Measurements from ENCODE around the gene MRPL42.

MRPL42 gene

GRCh38 chr12:93502802-93503623 is 35.7 kb downstream of the MRPL42 start:
- H3K27ac Mint-ChIP-seq = no peak overlapping the region
- ATAC-seq (no peak), DNase-seq (ENCODE audit: low spot score in 2 of 2) (peak; percentile 26 to 57)
- H3K9me3 Mint-ChIP-seq = no peaks in the 10 kb centered on the region
- no peak overlapping the region for H3K4me3 Mint-ChIP-seq
- peaks cover 29% of the 10 kb centered on the region for H3K36me3 Mint-ChIP-seq
- H3K4me1 Mint-ChIP-seq = no peaks in the 10 kb centered on the region

GRCh38 chr12:93507165-93507564 is 39.9 kb downstream of the MRPL42 start:
- no peak for ATAC-seq
- Mint-ChIP-seq H3K27ac (peak overlapping the region; percentile 40), H3K4me1 (no peaks in the 10 kb centered on the region), H3K9me3 (no peaks in the 10 kb centered on the region), H3K36me3 (peaks cover 12% of the 10 kb centered on the region), H3K4me3 (no peak overlapping the region)
- no peak for DNase-seq (ENCODE audit: low spot score in 2 of 2)

DNA sequence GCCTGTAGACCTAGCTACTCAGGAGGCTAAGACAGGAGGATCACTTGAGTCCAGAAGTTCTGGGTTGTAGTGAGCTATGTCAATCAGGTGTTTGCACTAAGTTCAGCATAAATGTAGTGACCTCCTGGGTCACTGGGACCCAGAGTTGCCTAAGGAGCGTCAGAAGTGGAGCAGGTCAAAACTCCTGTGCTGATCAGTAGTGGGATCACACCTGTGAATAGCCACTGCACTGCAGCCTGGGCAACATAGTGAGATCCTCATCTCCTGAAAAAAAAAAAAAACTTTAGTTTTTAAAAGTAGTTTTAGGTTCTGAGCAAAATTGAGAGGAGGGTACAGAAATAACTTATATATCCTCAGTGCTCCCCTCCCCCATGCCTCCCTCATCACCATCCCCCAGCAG is 42.2 kb downstream of the MRPL42 start:
- H3K9me3 Mint-ChIP-seq = no peaks in the 10 kb centered on the region
- no peak for DNase-seq (ENCODE audit: low spot score in 2 of 2)
- H3K4me1 Mint-ChIP-seq = no peaks in the 10 kb centered on the region
- H3K4me3 Mint-ChIP-seq = no peak overlapping the region
- peaks cover 2% of the 10 kb centered on the region for H3K36me3 Mint-ChIP-seq
- ATAC-seq = no peak
- no peak overlapping the region for H3K27ac Mint-ChIP-seq

DNA sequence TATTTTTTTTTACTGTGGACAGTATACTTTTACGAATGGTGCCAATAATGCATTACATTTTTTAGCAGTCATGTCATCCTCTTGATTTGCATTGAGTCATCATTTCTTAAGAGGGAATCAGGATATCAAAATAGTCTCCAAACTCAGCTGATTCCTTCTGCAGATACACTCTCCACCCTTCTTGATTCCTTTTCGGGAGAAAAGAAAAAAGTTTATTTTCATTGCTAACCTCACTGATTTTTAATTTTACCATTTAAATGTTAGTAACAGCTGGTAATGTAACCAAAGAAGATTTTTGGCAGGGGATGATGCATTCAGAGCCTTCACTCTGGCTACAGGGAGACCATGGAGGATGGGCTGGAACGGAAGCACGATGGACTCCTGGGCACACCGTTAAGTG is 47.5 kb downstream of the MRPL42 start:
- Mint-ChIP-seq H3K4me3 (no peak overlapping the region), H3K27ac (no peak overlapping the region), H3K4me1 (no peaks in the 10 kb centered on the region), H3K9me3 (no peaks in the 10 kb centered on the region), H3K36me3 (peaks cover 8% of the 10 kb centered on the region)
- ATAC-seq (no peak), DNase-seq (ENCODE audit: low spot score in 2 of 2) (no peak)

- no peaks in the 10 kb centered on the region for H3K9me3 Mint-ChIP-seq
- H3K4me1 Mint-ChIP-seq = peaks cover 5% of the 10 kb centered on the region
- DNase-seq (ENCODE audit: low spot score in 2 of 2) = no peak
- H3K36me3 Mint-ChIP-seq = peaks cover 8% of the 10 kb centered on the region
- H3K27ac Mint-ChIP-seq = no peak overlapping the region
- H3K4me3 Mint-ChIP-seq = no peak overlapping the region
- no peak for ATAC-seq
These were observed 51.4 kb downstream of the MRPL42 start for GRCh38 chr12:93518725-93519124.

- Mint-ChIP-seq H3K4me1 (peaks cover 5% of the 10 kb centered on the region), H3K4me3 (no peak overlapping the region), H3K27ac (no peak overlapping the region), H3K9me3 (no peaks in the 10 kb centered on the region), H3K36me3 (peaks cover 2% of the 10 kb centered on the region)
- DNase-seq (ENCODE audit: low spot score in 2 of 2) = no peak
- ATAC-seq = no peak
These were observed 52.5 kb downstream of the MRPL42 start for GRCh38 chr12:93519859-93520258.

- Mint-ChIP-seq H3K4me3 (no peak overlapping the region), H3K4me1 (peaks cover 5% of the 10 kb centered on the region), H3K9me3 (no peaks in the 10 kb centered on the region), H3K27ac (no peak overlapping the region), H3K36me3 (no peaks in the 10 kb centered on the region)
- DNase-seq (ENCODE audit: low spot score in 2 of 2) (no peak), ATAC-seq (no peak)
These were observed 53.1 kb downstream of the MRPL42 start for GRCh38 chr12:93520454-93520853.

DNA sequence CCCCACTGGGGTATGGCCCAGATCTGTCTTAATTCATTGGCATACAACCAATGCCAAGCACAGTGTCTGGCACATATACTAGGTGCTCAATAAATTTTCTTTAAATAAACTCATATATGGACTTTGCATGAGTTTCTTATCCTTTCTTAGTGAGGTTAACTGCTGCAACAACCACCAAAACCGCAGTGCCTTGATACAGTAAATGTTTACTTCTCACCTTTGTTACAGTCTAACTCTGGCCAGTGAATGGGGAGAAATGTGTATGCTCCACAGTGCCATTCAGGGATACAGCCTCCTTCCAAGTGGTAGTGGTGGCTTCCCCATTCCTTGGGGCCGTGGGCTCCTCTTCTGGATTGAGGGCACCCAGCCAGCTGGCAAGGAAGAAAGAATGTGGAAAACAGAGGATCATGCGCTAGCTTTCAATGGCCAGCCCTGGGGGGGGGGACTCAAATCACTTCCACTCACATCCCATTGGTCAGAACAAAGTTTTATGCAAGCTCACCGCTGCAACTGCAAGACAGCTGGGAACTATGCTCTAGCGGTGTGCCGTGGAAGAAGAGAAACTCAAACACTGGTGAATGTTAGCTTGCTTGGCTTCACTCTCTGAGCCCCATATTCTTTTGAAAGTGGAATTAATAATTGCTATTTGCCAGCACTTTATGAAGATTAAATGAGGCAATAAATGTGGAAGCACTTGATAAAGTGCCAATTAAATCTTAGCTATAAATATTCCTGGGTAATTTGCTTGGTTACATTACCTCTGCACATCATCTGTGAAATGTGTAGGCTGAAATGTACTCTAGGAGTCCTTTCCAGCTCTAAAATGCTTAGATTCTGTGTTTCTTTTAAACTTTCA is 54.1 kb downstream of the MRPL42 start:
- H3K4me3 Mint-ChIP-seq = no peak overlapping the region
- H3K27ac Mint-ChIP-seq = no peak overlapping the region
- no peak for DNase-seq (ENCODE audit: low spot score in 2 of 2)
- ATAC-seq = no peak
- H3K4me1 Mint-ChIP-seq = peaks cover 5% of the 10 kb centered on the region
- no peaks in the 10 kb centered on the region for H3K36me3 Mint-ChIP-seq
- H3K9me3 Mint-ChIP-seq = no peaks in the 10 kb centered on the region

DNA sequence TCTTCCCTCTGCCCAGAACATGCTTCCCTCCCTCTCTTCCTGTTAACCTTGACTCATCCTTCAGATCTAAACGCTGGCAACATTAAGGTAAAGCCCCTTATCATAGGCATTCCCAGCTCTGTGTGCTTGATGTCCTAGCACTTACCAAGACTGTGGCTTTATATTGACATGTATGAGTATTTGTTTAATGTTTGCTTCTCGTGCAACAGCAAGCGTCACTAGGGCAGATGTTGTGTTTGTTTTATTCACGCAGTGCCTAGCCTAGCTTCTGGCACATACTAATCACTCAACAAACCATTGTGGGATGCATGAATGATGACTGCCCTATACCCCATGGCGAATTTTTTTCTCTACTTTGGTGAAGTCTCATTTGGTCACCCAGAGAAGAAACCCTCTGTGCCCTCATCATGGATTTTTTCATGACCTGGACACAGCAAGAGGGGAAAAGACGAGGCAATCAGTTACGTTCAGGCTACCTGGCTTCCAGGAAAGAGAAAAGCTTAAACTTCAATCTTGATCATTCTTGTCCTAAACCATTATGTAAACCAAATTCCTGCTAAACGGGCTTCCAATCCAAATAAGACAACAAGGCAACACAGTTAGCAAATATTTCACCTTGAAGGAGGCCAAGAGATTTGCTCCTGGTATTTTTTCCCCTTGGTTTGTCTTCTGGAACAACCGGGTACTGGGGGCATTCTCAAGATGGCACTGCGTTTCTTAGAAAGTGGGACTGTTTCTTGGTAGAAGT is 57.2 kb downstream of the MRPL42 start:
- H3K27ac Mint-ChIP-seq = no peak overlapping the region
- DNase-seq (ENCODE audit: low spot score in 2 of 2) (no peak), ATAC-seq (no peak)
- H3K9me3 Mint-ChIP-seq = no peaks in the 10 kb centered on the region
- no peaks in the 10 kb centered on the region for H3K36me3 Mint-ChIP-seq
- peaks cover 8% of the 10 kb centered on the region for H3K4me1 Mint-ChIP-seq
- no peak overlapping the region for H3K4me3 Mint-ChIP-seq

DNA sequence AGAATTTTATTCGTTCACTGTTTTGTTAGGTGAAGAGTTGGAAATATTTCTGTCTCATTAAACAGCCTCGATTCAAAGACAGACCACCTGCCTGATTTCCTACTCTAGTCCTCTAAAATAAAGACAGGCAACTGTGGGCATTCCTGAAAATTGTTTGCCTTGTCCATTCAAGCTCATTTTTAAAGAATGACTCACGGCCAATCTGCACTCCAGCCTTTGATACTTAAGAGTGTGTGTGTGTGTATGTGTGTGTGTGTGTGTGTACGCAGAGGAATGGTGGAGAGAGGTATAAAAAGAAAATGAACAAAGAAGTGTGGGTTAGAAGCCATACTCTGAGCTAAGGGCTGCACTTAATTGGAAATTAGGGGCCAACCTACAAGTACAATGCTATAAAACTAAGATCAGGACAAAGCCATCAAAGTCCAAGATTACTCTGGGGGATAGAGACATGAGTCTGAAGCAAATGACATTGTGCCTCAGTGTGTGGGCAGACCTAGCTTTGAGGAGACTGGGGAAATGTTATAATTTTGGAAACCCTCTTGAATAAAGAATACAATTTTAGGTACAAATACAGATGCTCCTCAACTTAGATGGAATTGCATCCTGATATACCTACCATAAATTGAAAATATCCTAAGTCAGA is 59.6 kb downstream of the MRPL42 start:
- DNase-seq (ENCODE audit: low spot score in 2 of 2) (no peak), ATAC-seq (no peak)
- H3K4me3 Mint-ChIP-seq = no peak overlapping the region
- no peak overlapping the region for H3K27ac Mint-ChIP-seq
- H3K36me3 Mint-ChIP-seq = no peaks in the 10 kb centered on the region
- H3K9me3 Mint-ChIP-seq = no peaks in the 10 kb centered on the region
- peaks cover 11% of the 10 kb centered on the region for H3K4me1 Mint-ChIP-seq

DNA sequence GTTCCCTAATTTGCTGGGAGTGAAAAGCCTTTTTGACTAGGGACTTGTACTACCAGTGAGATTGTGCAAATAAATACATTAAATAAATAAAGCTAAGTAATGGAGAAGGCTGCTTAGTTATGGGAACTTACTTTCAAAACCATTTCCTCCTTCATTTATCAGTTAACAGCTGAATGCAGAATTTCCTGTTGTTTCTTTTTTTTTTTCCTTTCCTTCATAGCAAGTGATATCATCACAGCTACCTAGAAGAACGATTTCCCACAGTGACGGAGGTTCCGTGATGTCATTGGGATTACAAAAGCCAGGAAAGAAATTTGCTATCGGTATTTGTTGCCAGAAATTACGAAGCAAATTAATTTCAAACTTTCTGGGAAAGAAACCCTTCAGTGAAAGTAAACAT is 63.0 kb downstream of the MRPL42 start:
- Mint-ChIP-seq H3K4me3 (no peak overlapping the region), H3K27ac (no peak overlapping the region)
- DNase-seq (ENCODE audit: low spot score in 2 of 2) = no peak

DNA sequence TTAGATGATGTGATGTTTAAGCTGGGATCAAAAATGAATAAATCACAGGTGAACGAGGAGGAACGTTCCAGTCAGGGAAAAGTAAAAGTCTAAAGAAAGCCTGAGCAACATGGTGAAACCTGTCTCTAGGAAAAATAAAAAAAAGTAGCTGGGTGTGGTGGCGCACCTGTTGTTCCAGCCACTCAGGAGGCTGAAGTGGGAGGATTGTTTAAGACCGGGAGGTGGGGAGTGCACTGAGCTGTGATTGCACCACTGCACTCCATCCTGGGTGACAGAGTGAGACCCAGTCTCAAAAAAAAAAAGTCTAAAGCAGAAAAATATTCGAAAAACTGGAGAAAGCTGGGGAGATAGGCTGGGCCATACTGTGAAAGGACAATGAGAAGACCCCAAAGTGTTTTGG is 66.0 kb downstream of the MRPL42 start:
- ATAC-seq = no peak
- H3K36me3 Mint-ChIP-seq = no peaks in the 10 kb centered on the region
- H3K4me1 Mint-ChIP-seq = peaks cover 11% of the 10 kb centered on the region
- no peak overlapping the region for H3K4me3 Mint-ChIP-seq
- peak in 1 of 2 donors; percentile 8 for DNase-seq (ENCODE audit: low spot score in 2 of 2)
- H3K9me3 Mint-ChIP-seq = no peaks in the 10 kb centered on the region
- H3K27ac Mint-ChIP-seq = no peak overlapping the region

More for the DNA sequence above, 63.0 kb downstream of the MRPL42 start:
- no peaks in the 10 kb centered on the region for H3K36me3 Mint-ChIP-seq
- no peaks in the 10 kb centered on the region for H3K9me3 Mint-ChIP-seq
- ATAC-seq = no peak
- H3K4me1 Mint-ChIP-seq = peaks cover 11% of the 10 kb centered on the region

GRCh38 chr12:93536111-93536765 is 68.9 kb downstream of the MRPL42 start:
- peak in 1 of 2 donors; percentile 25 for DNase-seq (ENCODE audit: low spot score in 2 of 2)
- H3K27ac Mint-ChIP-seq = no peak overlapping the region
- H3K36me3 Mint-ChIP-seq = no peaks in the 10 kb centered on the region
- H3K4me1 Mint-ChIP-seq = peaks cover 5% of the 10 kb centered on the region
- ATAC-seq = no peak
- H3K4me3 Mint-ChIP-seq = no peak overlapping the region
- H3K9me3 Mint-ChIP-seq = no peaks in the 10 kb centered on the region

DNA sequence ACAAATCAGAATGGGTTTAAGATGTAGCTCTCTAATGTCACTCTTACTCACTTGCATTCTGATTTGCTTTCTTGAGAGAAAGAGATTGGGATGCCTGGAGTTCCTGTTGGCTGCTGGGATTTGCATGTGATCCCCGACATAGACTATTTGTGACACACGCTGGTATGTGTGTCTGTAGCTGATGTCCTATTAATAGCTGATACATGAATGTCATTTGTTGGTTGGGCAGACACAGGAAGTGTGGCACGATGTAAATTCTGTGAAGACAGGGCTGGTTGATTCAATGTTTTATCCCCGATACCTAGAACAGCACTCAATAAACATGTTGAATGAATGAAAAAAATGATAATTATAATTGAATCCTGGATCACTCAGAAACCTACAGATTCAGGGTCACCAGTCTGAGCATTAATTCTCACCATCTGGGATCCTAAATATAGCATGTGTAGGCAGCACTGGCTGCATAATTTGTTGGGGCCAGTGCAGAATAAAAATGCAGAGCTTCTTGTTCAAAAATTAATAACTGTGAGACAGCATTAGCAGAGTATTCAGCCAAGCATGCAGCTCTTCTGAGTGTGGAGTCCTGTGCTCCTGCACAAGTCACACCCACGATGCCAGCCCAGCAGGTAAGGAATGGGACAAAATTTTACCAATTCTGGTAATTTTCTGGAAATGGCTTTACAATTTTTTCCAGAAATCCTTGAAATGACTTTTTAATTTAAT is 69.6 kb downstream of the MRPL42 start:
- no peak for ATAC-seq
- Mint-ChIP-seq H3K27ac (no peak overlapping the region), H3K4me1 (peaks cover 7% of the 10 kb centered on the region), H3K4me3 (no peak overlapping the region), H3K9me3 (no peaks in the 10 kb centered on the region), H3K36me3 (no peaks in the 10 kb centered on the region)
- peak in 1 of 2 donors; percentile 36 for DNase-seq (ENCODE audit: low spot score in 2 of 2)

All from stimulated activated effector memory CD8-positive, alpha-beta T cell treated with anti-CD3 and anti-CD28 coated beads, Interleukin-12 subunit alpha, Interleukin-12 subunit beta, amount 100 ng/mL, for 72 hours (primary cell).